ENCODE data around the gene RAN.

- TF ChIP-seq POLR2A (IDR thresholded peaks at IDR 0.05; ENCODE audit: low read length) (no peak), GATA1 (IDR thresholded peaks at IDR 0.05; ENCODE audit: low read depth, low read length) (no peak)
Measured at GRCh38 chr12:130916241-130916911, 44.5 kb downstream of the RAN start.
